Fibroblast of pulmonary artery (primary cell): ENCODE measurements around the gene KIRREL2.

Experiments used
- DNase-seq: peaks from one replicate; pipeline ENCODE4 v3.0.0-alpha.2; 2010; ENCODE audit warnings: low read depth
- H3K4me3 ChIP-seq: replicated peaks from 2 replicates; pipeline ENCODE4 v1.5.1; 2011; ENCODE audit warnings: low read depth, mild to moderate bottlenecking, control low read depth, low read length, moderate library complexity
- TF ChIP-seq, protein P1 (sequence below): IDR thresholded peaks from 2 replicates; pipeline ENCODE4 v1.5.1; 2011; ENCODE audit warnings: mild to moderate bottlenecking, control low read depth, low read length, inconsistent platforms; ENCODE audit errors: missing control alignments

The KIRREL2 gene

DNA sequence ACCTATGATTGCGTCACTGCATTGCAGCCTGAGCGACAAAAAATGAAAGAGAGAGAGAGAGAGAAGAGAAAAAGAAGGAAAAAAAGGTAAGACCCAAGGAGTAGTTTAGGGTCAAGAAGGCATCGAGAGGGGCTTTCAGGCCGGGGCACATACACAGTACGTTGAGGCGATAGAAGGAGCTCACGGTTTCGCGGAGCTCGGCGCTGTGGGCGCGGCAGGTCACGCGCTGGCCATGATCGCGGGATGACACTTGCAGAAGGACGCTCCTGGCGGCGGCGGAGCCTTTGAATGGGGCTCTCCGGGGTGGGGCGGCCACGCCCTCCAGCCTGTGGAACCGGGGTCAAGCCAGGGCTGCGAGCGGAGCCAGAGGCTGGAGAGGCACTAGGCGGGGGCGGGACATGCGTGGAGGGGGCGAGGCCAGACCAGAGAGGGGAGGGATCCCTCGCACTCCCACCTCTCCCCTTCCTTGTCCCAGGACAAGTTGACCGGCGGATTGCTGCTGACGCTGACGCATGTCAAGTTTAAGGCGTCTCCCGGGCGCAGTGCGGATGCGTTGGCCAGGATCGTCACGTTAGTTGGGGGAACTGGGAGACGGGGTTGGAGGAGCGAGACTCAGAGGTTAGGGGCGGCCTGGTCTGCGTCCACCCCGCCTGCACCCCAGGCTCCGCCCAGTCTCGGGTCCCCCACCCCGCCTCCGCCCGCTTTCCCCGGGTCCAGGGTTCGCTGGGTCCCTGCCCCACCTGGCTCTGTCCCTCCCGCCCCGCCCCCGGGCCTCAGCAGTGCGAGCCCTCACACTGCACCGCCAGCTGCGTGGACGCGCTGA is 11.3 kb upstream of the KIRREL2 start:
- TF ChIP-seq, protein P1, sequence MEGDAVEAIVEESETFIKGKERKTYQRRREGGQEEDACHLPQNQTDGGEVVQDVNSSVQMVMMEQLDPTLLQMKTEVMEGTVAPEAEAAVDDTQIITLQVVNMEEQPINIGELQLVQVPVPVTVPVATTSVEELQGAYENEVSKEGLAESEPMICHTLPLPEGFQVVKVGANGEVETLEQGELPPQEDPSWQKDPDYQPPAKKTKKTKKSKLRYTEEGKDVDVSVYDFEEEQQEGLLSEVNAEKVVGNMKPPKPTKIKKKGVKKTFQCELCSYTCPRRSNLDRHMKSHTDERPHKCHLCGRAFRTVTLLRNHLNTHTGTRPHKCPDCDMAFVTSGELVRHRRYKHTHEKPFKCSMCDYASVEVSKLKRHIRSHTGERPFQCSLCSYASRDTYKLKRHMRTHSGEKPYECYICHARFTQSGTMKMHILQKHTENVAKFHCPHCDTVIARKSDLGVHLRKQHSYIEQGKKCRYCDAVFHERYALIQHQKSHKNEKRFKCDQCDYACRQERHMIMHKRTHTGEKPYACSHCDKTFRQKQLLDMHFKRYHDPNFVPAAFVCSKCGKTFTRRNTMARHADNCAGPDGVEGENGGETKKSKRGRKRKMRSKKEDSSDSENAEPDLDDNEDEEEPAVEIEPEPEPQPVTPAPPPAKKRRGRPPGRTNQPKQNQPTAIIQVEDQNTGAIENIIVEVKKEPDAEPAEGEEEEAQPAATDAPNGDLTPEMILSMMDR, result no peak

DNA sequence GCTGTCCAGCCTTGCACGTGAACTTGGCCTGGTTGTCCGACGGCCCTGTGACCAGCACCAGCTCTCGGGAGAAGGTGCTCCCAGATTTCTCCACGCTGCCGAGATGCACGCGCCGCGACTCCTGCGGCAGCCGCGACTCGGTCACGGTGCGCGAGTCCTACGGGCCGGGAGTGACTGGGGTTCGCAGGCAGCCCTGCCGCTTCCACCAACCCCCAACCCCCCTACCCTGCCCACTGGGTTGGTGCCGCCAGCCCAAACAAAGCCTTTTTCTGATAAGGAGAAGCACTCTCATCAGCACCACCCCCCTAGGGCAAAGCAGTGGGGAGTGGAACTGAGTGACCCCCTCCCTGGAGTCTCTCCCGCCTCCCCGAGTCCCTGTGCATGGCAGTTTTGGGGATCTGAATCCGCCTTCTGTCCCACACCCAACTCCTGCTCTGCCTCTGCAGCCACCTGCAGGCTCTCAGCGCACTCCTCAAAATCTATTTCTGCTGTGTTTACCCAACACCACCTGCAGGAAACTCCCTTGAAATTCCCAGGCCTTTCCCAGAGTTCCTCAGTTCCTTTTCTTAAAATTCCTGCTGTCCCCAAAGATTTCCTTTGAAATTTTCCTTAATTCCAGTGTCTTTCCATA is 10.6 kb upstream of the KIRREL2 start:
- TF ChIP-seq, protein P1, result no peak
- DNase-seq, result no peak
- H3K4me3 ChIP-seq, result no peak overlapping the region

More for the DNA sequence above, 11.3 kb upstream of the KIRREL2 start:
- H3K4me3 ChIP-seq, result no peak overlapping the region
- no peak for DNase-seq

DNA sequence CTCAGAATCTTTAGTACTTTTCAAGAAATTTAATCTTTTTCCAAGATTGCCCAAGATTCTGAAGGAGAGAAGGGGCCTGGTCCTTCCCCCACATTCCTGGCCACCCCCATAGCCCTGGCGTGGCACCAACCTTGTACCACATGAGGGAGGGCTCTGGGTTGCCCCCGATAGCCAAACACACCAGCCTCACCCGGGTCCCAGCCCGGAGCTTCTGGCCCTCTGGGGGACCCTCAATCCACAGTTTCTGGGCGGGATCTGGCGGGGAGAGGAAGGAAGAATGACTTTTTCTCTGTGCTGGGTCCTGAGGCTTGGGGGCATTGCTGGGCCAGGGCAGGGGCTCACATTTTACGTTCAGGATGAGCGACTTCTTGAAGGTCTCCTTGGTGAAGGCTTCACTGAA is 8.8 kb upstream of the KIRREL2 start:
- no peak overlapping the region for H3K4me3 ChIP-seq
- no peak for DNase-seq
- TF ChIP-seq, protein P1, result no peak

DNA sequence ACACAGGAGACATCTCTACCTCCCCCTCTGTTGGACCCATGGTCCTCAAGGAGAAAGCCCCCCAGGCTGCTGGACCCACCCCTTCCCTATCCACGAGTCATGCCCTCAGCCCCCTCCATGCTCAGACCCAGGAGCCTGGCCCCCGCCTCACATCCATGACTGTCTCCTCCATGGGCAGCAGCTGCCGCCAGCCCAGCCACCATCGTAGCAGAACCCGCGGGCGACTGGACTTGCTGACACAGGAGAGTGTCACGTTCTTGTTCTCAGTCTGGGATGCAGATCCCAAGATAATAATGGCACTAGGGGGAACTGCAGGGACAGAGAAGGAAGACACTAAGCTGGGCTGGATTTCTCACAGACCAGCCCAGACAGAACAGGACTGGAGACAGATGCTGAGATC is 8.2 kb upstream of the KIRREL2 start:
- TF ChIP-seq, protein P1, result no peak
- H3K4me3 ChIP-seq, result no peak overlapping the region
- no peak for DNase-seq

DNA sequence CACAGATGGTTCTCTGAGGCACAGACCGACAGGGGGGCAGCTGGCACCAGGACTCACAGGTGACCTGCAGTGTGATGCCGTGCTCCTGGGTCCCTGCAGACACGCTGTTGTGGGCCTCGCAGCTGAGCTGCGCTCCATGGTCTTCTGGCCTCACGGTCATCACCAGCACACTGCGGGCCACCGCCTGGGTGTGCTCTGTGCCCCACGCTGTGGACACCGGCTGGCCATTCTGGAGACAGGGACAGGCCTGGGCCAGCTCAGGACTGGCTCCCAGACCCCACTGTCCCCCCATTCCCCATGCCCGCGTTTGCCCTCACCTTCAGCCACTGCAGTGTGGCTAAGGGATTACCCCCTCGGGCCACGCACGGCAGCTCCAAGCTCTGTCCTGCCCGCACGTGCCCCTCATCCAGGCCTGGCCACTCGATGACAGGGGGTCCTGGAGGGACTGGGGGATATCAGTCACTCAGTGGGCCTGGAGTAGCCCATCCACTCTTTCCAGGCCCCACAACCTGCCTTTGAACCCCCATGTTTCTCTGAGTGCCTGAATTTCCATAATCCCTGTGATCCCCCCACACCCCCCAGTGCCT is 7.7 kb upstream of the KIRREL2 start:
- TF ChIP-seq, protein P1, result no peak
- no peak for DNase-seq
- no peak overlapping the region for H3K4me3 ChIP-seq

DNA sequence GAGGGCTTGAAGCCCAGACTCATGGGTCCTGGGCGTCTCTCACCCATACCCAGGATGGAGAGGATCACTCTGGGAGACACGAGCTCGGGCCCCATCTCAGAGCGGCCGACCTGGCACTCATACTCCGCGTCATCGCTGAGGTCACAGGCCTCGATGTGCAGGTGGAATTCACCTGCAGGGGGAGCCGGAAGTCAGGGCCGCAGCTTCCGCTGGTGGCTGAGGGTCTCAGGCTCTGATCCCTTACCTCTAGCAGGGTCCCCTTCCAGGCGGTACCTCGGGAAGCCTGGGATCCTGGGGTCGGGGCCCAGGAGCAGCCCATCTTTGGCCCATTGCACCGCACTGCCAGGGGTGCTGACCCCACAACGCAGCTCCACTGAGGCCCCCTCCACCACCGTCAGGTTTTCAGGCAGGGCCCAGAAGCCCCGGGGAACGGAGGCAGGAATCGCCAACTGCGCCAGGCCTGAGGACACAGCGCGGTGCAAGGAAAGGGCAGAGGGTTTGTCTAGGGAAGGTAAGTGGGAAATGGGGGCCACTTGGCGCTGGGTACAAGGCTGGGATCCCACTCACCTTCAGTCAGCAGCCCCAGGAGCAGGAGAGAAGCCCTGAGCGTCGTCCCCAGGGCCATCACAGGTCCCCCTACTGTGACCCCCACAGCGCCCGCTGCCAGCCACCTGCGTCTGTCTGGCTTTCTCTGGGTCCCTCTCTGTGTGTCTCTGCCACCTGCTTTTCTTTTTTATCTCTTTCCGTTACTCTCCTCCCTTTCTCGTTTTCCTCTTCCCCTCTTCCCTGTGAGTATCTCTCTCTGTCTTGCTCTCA is 5.3 kb upstream of the KIRREL2 start:
- no peak overlapping the region for H3K4me3 ChIP-seq
- TF ChIP-seq, protein P1, result no peak
- no peak for DNase-seq
